Subcutaneous abdominal adipose tissue (tissue), 5 donors: ENCODE results near the gene CLIC1.
A peak's percentile ranks its signal among the peaks of the same experiment; 100 is the strongest.

ENCODE experiments used
- H3K27ac ChIP-seq: one replicate; pipeline ENCODE4 v1.7.0; 2013; ENCODE audit warnings: low read depth, mild to moderate bottlenecking, inconsistent platforms, low read length, moderate library complexity
- H3K27me3 ChIP-seq, 5 donors: one replicate each; pipeline ENCODE4 v1.7.0; 2013; ENCODE audit warnings: low read length in 5 of 5, inconsistent platforms in 1 of 5; ENCODE audit not compliant: control insufficient read depth in 5 of 5, insufficient read depth in 4 of 5
- H3K36me3 ChIP-seq, 5 donors: one replicate each; pipeline ENCODE4 v1.7.0; 2013; ENCODE audit warnings: low read length in 5 of 5; ENCODE audit not compliant: control insufficient read depth in 5 of 5, insufficient read depth in 5 of 5
- H3K4me1 ChIP-seq, 5 donors: one replicate each; pipeline ENCODE4 v1.7.0; 2013; ENCODE audit warnings: low read length in 5 of 5, mild to moderate bottlenecking in 3 of 5, moderate library complexity in 1 of 5; ENCODE audit not compliant: control insufficient read depth in 5 of 5, insufficient read depth in 5 of 5
- H3K4me3 ChIP-seq, 5 donors: one replicate each; pipeline ENCODE4 v1.7.0; 2013; ENCODE audit warnings: low read length in 5 of 5, low read depth in 1 of 5
- H3K9ac ChIP-seq, 5 donors: one replicate each; pipeline ENCODE4 v1.7.0; 2013; ENCODE audit warnings: low read length in 5 of 5, mild to moderate bottlenecking in 4 of 5, moderate library complexity in 3 of 5
- H3K9me3 ChIP-seq, 5 donors: one replicate each; pipeline ENCODE4 v1.7.0; 2013; ENCODE audit warnings: low read length in 5 of 5; ENCODE audit not compliant: control insufficient read depth in 5 of 5
- donor health status: healthy.
- donor health status: healthy.
- donor health status: healthy.
- donor health status: healthy.
- donor health status: healthy.

CLIC1 gene

DNA sequence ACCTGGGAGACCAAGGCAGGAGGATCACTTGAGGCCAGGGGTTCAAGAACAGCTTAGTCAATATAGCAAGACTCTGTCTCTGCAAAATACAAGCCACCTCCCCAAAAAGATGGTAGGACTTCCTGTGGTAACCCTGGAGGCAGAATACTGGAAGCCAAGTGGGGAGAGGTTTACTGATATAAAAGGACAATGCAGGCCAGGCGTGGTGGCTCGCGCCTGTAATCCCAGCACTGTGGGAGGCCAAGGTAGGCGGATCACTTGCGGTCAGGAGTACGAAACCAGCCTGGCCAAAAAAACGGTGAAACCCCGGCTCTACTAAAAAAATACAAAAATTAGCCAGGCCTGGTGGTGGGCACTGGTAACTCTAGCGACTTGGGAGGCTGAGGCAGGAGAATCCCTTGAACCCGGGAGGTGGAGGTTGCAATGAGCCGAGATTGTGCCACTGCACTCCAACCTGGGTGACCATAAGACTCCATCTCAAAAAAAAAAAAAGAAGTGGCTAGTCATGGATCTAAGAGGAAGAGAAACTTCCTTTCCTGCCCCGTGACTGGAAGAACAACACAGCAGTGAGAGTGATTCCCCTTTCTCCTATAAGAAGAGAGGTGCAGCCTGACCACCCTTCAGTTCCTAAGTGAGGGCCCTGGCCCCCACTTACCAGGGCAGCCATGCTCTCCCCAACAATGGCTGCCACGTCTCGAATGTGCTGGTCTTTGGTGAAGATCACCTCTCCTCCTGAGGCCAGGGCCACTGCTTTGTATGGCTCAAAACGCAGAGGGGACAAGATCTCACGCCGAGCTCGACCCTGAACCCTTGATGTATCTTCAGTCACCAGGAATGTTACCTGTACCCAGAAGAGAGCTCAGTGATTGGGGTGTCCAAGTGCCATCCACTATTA, 32.3 kb upstream of the CLIC1 start:
- Histone ChIP-seq H3K4me1 (peaks cover 2 to 30% (median 15%) of the 10 kb centered on the region in 5 donors), H3K9me3 (no peaks in the 10 kb centered on the region), H3K9ac (no peak overlapping the region), H3K4me3 (no peak overlapping the region), H3K27ac (no peak overlapping the region), H3K27me3 (no peaks in the 10 kb centered on the region), H3K36me3 (no peaks in the 10 kb centered on the region)

DNA sequence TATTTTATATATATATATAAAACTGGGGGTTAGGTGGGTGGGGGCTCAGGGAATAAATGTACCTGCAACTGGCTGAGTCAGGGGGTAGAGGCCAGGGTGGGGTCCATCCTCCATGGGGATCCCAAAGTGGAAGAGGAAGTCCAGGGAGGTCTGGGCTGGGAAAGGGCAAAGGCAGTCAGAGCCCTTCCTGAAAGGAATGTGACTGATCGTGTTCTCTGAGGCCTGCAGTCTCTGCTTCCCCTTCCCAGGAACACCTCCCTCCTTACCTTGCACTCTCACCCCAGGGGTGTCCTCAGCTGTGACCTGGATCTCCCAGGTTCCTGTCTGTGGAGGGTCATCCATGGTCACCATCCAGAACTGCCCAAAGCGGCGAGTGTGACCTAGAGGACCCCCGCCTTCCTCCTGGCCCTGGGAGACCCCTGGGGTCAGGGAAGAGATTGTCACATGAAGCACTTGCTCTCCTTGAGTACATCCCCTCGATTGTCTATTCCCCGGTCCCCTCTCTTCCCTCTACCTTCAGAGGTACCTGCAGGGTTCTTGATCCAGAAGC, 30.8 kb upstream of the CLIC1 start:
- Histone ChIP-seq H3K27ac (no peak overlapping the region), H3K9me3 (no peaks in the 10 kb centered on the region)

DNA sequence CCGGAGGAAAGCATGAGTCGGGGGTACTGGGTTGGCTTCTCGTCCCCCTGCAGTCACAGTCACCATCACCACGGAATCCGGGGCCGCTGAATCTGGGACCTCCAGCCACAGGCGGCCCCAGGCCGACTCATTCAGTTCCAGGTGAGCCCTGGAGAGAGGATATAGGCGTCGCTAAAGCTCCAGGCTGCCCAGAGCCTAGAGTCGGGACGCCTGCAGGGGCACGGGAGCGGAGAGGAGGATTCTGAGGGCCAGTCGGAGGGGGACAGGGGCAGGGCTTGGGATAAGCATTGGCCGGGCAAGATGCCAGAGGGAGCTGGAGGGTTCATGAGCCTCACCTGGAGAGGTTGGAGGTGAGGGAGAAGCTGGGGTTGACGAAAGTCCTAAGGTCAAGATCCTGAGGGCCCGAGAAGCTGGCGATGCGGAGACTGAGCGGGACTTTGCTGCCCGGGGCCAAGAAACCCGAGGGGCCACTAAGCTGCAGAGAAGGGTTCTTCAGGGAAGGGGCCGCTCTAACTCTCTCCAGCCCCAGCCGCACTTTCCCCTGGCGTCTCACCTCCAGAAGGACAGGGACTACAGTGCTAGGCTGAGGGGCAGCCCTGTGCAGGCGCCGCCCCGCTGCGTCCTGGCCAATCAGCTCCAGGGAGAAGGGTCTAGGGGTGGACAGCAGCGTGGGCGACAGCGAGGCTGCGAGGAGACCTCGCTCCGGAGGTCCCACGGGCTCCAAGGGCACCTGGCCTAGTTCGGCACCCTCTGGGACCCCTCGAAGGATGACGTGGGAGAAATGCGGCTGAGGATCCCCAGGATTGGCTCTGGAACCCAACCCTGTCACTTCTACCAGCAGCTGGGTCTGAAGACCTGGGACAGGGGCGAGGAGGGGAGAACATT, 29.8 kb upstream of the CLIC1 start:
- Histone ChIP-seq H3K4me3 (peak overlapping the region; percentile 31 to 58 (median 40)), H3K4me1 (peaks cover 4 to 33% (median 15%) of the 10 kb centered on the region in 5 donors), H3K27ac (no peak overlapping the region), H3K9ac (peak overlapping the region in 2 of 5 donors; percentile 47 to 52), H3K36me3 (peaks cover 0 to 10% (median 3%) of the 10 kb centered on the region in 5 donors), H3K9me3 (no peaks in the 10 kb centered on the region), H3K27me3 (no peaks in the 10 kb centered on the region)

More for the DNA sequence above, 30.8 kb upstream of the CLIC1 start:
- Histone ChIP-seq H3K36me3 (peaks cover 0 to under 1% (median 0%) of the 10 kb centered on the region in 5 donors), H3K4me3 (no peak overlapping the region), H3K27me3 (no peaks in the 10 kb centered on the region), H3K4me1 (peaks cover 4 to 33% (median 15%) of the 10 kb centered on the region in 5 donors), H3K9ac (no peak overlapping the region)

DNA sequence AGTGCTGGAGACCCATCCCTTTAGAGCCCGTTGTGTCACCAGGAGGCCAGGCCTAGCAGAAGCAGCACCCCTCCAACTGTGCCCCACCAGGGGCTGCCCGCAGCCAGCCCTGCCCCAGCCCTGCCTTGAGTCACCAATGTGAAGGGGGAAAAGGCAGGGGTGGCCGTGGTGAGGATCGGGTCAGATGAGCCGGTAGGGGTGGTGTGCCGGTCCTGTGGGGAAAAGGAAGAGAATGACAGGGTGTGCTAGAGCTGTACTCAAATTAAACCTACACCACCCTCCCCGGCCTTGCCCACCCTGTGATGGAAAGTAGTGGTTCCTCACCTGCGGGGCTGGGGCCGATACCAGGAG, 29.2 kb upstream of the CLIC1 start:
- Histone ChIP-seq H3K9me3 (no peaks in the 10 kb centered on the region), H3K4me1 (peaks cover 4 to 33% (median 15%) of the 10 kb centered on the region in 5 donors), H3K4me3 (no peak overlapping the region), H3K9ac (no peak overlapping the region), H3K36me3 (peaks cover 1 to 16% (median 4%) of the 10 kb centered on the region in 5 donors), H3K27me3 (no peaks in the 10 kb centered on the region), H3K27ac (no peak overlapping the region)

DNA sequence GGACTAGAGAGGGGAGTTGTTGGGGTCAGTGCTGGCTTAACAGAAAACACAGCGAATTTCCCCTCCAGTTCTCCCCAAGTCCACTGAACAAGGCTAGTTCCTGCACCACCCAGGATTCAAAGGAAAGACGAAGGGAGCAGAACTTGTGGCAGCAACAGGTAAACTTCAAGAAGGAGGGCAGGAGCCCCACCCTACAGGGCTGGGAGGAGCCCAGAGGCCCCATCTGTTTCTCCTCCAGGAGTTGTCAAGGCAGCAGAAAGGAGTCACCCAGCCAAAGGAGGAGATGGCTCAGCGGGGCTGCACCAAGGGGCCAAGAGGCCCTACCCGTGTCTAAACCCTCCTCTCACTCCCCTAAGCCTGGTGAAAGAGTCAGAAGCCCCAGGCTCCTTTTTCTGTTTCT, 27.9 kb upstream of the CLIC1 start:
- H3K27ac ChIP-seq = no peak overlapping the region
- no peak overlapping the region for H3K9ac ChIP-seq
- H3K27me3 ChIP-seq = no peaks in the 10 kb centered on the region
- H3K9me3 ChIP-seq = no peaks in the 10 kb centered on the region
- no peak overlapping the region for H3K4me3 ChIP-seq
- peaks cover 4 to 24% (median 13%) of the 10 kb centered on the region in 5 donors for H3K4me1 ChIP-seq
- peaks cover 3 to 29% (median 12%) of the 10 kb centered on the region in 5 donors for H3K36me3 ChIP-seq

DNA sequence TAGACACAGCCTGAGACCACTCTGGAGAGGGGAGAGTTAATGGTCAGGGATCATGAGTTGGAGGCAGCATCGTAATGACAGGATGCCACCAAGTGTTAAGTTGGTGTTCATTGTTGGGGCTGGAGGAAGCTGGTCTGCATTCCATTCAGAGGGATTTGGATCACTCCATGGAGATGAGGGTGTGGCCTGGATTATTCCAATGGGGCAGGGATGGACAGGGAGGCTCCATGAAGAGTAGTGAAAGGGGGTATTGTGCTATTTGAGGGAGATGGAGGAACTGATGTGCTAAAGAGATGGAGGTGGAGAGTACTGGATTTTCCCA, 27.2 kb upstream of the CLIC1 start:
- no peaks in the 10 kb centered on the region for H3K9me3 ChIP-seq
- no peak overlapping the region for H3K27ac ChIP-seq
- H3K9ac ChIP-seq = no peak overlapping the region
- H3K4me3 ChIP-seq = no peak overlapping the region
- H3K36me3 ChIP-seq = peaks cover 3 to 35% (median 12%) of the 10 kb centered on the region in 5 donors
- H3K4me1 ChIP-seq = peaks cover 4 to 24% (median 13%) of the 10 kb centered on the region in 5 donors
- H3K27me3 ChIP-seq = no peaks in the 10 kb centered on the region

DNA sequence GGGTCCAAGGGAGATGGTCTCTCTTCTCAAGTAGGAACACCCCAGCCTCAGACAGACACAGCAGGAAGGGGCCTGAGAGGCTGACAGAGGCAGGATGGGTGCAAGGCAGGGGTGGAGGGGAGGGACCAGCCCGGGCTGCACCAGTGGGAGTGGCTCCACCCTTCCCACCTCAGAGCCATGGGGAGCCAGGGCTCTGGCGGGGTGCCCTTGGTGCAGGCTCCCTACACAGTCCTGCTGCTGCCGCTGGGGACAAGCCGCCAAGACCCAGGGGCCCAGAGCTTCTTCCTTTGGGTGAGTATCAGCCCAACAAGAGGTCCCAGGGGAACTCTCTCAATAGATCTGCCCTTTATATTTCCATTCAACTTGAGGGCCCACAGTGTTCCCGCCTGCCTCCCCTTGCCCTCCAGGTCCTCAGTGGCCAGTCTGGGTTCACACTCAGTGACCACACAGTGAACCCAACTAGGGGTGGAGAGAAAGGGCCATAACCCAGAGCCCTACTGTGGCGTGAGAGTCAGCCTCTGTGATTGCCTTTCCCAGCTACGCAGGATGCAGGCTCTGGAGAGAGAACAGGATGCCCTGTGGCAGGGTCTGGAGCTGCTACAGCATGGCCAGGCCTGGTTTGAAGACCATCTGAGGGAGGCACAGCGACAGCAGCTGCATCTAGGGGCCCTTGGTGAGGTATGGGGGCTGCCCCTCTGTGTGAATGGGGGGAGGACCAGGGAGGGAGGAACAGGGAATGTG, 26.7 kb upstream of the CLIC1 start:
- Histone ChIP-seq H3K36me3 (peaks cover 3 to 37% (median 12%) of the 10 kb centered on the region in 5 donors), H3K9ac (no peak overlapping the region), H3K9me3 (no peaks in the 10 kb centered on the region), H3K27me3 (no peaks in the 10 kb centered on the region), H3K4me1 (peaks cover 4 to 21% (median 13%) of the 10 kb centered on the region in 5 donors), H3K27ac (no peak overlapping the region), H3K4me3 (no peak overlapping the region)

DNA sequence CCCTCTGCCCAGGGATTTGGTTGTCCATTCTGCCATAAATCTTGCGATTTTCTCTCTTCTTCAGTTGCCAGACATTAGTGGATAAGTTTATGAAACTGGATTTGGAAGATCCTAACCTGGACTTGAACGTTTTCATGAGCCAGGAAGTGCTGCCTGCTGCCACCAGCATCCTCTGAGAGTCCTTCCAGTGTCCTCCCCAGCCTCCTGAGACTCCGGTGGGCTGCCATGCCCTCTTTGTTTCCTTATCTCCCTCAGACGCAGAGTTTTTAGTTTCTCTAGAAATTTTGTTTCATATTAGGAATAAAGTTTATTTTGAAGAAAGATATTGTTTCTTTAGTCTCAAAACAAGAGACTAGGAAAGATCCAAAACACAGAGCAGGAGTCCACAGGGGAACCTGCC, 26.0 kb upstream of the CLIC1 start, which contains the start of gene SAPCD1:
Gene SAPCD1, plus strand, starts transcription at position 301 of the 400 bp plus-strand sequence. CDS start 399 bp downstream, outside the sequence.
- Histone ChIP-seq H3K4me3 (no peak within 1 kb of the TSS), H3K27me3 (no peaks in the 10 kb centered on the region), H3K36me3 (peaks cover 3 to 37% (median 12%) of the 10 kb centered on the region in 5 donors), H3K9ac (no peak within 1 kb of the TSS), H3K4me1 (peaks cover 4 to 21% (median 13%) of the 10 kb centered on the region in 5 donors), H3K9me3 (no peaks in the 10 kb centered on the region), H3K27ac (no peak within 1 kb of the TSS)

DNA sequence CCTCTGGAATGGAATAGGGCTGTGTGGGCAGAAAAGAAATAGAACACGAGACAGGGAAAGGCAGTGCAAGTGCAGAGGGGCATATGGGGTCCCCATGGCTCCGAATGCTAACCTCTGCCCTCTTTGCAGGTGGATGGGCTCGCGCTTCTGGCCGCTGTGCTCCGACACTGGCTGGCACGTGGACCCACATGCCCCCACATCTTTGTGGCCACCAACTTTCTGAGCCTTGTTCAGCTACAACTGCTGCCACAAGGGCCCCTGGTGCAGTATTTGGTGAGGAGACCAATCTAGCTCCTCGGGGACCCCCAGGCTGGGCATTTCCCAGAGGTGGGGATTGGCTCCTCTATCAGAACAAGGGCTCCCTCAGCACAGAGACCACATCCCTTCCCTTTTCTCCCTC, 25.0 kb upstream of the CLIC1 start:
- Histone ChIP-seq H3K27me3 (no peaks in the 10 kb centered on the region), H3K9ac (no peak overlapping the region), H3K27ac (no peak overlapping the region), H3K4me3 (no peak overlapping the region), H3K36me3 (peaks cover 3 to 37% (median 12%) of the 10 kb centered on the region in 5 donors), H3K9me3 (no peaks in the 10 kb centered on the region), H3K4me1 (peaks cover 2 to 15% (median 11%) of the 10 kb centered on the region in 5 donors)
